Suppressor macrophage treated with lipopolysaccharide for 4 hours (primary cell): Measurements from ENCODE around the gene PRPF18.

ENCODE experiments used
- DNase-seq: peaks from one replicate; pipeline ENCODE4 v3.0.0-alpha.2; 2020

PRPF18 gene

GRCh38 chr10:13644866-13645265, 58.1 kb downstream of the PRPF18 start:
- no peak for DNase-seq

DNA sequence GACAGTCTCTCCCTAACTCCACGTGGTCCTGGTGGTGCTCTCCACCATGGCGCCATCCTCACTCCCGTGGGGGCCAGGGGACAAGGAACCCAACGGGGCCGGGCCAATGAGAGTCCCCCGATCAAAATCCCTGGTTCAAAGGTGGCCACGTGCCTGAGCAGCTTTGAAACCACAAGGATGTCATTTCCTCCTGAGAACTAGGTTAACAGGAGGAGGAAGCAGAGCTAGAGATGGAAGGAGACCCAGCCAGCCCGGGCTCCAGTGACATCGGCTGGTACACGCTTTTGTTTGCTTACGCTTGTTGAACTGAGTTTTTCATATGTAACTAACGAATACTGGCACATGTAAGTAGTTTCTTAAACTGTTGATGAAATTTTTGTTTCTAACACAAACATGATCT, 61.7 kb downstream of the PRPF18 start:
- DNase-seq = no peak

DNA sequence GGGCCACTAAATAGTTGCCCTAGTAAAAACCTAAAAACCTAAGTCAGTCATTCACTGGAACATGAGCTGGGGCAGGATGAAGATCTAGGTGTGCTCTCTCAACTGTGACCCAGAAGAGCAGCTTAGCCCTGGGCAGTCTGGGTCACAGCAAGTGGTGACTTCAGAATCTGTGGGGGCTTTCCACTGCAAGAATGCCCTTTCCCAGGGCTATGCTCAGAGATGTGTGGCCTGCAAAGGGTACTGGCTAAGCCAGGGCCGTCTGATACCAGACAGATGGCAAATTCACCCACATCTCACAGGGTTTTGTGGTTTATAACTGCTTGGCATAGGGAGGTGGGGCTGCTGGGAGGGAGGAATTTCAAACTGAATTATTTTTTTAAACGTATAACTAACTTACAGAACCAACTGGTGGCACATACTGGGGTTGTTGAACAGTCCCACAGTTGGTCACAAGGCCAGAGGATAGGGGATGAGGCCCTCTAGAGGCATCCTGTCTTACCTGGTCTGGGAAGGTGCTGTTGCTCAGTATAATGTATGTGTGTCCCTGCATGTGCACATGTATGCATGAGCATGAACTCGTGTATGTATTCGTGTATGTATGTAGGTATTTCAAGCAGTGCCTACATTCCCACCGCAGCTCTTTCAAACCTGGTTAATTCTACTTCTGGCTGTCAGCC, 63.2 kb downstream of the PRPF18 start:
- no peak for DNase-seq

GRCh38 chr10:13650961-13651360, 64.2 kb downstream of the PRPF18 start:
- DNase-seq = no peak

DNA sequence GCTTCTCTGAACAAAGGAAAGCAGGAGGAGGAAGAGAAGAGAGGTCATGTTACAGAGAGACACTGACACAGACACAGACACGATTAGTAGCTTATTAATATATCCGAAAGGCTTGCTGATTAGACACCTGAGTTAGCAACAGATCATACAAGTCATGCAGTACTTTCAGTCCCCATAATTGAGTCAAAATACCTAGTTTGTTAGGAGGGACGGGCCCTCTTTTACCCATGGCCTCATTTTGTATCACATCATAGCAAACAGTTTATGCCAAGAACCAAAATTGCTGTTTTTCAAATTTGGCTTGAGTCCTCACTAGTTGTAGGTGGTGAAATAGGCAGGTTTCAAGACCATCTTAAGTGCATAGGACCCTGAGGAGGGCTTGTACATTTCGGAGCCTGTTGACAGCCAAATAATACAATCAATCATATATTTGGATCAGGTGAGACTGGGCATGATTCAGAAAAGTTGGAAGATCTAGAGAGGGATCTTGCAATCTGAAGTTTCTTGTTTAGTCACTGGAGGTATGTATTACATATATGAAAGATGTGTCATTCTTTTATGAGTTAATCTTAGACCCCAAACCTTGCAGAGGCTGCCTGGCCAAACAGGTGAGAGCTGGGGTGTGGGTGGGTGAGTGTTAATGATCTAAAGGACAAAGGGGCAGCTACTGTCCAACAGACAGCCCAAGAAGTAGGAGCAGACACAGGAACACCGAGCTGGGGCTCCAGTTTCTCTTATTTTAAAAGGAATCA, 65.4 kb downstream of the PRPF18 start:
- no peak for DNase-seq

DNA sequence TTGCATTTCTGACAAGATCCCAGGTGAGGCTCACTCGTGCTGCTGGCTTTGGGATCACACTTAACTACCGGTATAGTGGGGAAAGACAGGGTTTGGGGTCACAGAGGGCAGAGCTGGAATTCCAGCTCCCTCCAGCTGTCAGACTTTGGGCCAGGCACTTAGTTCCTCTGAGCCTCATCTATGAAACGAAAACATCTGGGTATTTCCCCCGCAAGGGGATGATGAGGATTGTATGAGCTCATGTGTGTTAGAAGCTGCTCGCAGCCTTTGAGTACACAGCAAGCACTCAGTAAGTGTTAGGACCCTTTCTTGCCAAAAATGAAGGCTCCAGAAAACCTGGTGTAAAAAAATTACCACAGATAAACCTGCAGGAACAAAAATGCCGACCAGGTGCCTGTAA, 66.1 kb downstream of the PRPF18 start:
- no peak for DNase-seq

GRCh38 chr10:13654118-13654830, 67.5 kb downstream of the PRPF18 start:
- DNase-seq = no peak

GRCh38 chr10:13654846-13655245, 68.1 kb downstream of the PRPF18 start:
- DNase-seq = no peak

DNA sequence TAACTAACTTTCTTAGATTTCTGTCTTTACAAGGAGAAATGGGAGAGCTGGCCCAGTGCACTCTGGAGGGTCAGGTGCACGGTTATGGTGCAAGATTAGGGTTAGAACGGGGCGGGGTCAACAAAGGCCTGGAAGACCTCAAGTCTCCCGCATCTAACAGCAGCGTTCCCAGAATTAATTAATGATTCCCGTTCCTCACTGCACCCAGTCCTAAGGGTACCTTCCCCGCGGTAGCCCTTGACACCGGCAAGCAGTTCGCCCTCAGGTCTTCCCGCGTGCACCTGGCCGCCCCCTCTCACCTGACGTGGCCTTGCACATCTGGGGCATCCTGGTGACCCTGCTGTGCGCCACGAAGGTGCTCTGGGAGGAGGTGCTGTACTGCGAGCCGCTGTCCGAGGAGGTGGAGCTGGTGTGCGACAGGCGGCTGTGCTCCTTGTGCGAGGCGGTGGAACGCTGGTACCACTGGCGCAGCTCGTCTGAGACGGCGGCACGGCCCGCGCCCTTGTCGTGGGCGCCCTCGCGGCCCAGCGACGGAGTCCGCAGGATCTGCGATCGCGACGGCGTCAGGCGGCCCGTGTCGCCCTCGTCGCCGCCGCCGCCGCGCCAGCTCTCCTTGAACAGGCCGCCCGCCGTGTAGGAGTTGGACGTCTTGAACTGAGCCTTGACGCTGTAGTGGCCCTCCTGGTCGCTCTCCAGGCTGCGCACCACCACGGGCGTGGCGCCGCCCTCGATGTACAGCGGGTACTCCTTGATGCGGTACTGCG, 69.8 kb downstream of the PRPF18 start:
- no peak for DNase-seq

GRCh38 chr10:13657101-13657680, 70.4 kb downstream of the PRPF18 start:
- DNase-seq = no peak

DNA sequence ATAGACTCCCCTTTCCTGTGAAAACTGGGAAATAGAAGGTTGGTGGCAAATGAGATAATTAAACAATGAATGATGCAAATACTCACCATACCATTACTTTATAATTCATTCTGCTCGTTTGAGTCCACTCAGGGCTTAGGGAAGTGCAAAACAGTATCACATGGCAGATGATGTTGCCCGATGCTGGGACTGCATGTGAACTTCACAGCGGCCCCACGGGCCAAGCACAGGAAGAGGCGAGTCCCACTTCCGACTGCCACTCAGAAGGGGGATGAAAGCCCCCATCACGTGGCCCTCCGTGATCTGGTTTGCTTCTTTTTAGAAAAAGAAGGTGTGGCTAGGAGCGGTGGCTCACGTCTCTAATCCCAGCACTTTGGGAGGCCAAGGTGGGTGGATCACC, 71.5 kb downstream of the PRPF18 start:
- DNase-seq = peak; percentile 36

- peak; percentile 19 for DNase-seq
Measured at GRCh38 chr10:13658871-13659685, 72.3 kb downstream of the PRPF18 start.

GRCh38 chr10:13659887-13660550, 73.3 kb downstream of the PRPF18 start:
- peak; percentile 78 for DNase-seq

- DNase-seq = no peak
Measured at GRCh38 chr10:13660551-13660920, 73.8 kb downstream of the PRPF18 start.

DNA sequence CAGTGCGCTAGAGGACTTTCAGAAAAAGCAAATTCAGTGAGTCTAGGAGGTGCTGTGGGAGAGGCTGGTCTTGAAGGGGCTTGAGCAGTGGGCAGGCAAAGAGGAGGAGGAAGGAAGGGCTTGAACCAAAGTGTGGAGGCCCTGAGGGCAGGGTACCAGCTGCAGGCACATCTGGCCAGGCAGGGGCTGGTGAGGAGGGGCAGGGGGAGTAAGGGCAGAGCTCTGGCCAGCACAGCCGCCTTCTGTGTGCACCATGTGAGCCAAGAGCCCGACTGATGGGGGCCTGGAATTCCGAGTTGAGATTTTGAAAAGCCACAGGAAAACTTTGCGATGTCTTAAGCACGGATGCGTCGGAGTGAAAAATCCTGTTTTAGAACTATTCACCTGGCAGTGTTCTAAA, 74.5 kb downstream of the PRPF18 start:
- no peak for DNase-seq

DNA sequence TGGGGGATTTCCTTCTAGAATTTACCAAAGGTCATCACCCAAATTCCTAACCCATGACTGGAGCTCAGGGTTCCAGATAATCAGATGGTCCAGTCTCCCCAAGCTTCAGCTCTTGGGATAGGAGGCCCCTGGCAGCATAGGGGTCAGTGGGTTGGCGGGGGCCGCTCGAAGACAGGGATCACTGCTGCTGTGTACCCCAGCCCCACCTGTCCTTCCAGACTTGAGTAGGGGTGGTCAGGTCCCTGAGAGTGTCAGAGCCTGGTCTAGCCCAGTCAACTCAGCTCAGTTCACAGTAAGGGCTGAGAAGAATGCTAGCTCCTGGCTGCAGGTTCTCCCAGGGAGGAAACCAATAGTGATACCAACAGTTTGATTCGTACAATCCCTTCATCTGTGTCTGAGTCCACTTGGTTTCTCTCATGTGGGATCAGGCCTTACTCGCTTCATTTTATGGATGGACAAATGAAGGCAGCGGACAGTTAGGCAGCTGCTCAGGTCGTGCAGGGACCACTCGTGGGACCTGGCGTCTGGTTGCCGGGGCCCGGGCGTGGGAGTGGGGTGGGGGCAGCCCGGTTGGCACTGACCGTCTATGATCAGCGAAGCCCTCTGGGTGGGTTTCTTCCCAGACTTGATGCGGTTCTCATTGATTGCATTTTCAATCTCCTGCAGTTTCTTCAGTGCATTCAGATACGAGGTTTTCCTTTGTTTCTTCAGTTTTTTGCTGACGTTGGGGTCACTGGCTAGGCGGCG, 78.9 kb downstream of the PRPF18 start:
- no peak for DNase-seq

DNA sequence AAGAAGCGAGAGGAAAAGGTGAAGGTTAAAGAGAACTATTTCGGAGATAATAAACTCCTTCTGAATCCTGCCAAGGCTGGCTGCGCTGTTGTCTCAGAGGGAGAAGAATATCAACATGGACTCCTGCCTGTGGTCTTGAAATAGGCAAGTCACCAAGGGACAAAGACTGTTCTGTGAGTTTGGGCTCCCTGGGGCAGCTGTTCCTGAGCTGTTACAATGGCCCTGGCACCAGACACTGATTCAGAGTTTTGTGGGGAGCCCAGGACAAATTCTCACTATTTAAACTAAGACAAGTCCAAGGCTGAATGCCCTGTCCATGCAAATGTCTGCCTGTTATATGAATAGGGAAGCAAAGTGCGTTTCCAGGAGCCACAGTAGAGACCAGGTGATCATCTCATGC, 81.4 kb downstream of the PRPF18 start:
- DNase-seq = no peak

DNA sequence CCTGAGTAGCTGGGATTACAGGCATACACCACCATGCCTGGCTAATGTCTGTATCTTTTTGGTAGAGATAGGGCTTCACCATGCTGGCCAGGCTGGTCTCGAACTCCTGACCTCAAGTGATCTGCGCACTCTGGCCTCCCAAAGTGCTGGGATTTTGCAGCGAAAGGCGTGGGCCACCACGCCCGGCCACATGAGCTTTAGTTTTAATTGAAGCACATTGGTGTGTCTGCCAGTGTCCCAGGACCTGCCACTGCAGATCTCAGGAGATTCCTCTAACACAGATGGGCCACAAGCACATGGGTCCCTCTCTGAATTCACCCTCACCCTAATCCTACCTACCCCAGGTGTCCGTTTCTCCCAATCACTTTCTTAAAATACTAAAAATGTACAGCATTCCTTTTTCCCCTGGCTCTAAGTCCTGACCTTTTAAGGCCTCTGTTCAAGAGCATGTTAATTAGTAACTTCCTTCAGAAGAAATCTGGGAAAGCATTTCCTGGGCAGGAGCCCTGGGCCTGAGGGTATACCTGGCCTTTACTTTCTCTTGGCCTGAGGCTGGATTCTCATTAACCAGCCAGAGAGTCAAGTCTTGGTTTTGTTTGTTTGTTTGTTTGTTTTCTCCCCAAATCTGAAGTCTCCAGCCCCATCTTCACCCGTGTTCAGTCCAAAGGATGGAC, 82.6 kb downstream of the PRPF18 start:
- no peak for DNase-seq

- DNase-seq = no peak
Measured at GRCh38 chr10:13669901-13670300, 83.1 kb downstream of the PRPF18 start.

DNA sequence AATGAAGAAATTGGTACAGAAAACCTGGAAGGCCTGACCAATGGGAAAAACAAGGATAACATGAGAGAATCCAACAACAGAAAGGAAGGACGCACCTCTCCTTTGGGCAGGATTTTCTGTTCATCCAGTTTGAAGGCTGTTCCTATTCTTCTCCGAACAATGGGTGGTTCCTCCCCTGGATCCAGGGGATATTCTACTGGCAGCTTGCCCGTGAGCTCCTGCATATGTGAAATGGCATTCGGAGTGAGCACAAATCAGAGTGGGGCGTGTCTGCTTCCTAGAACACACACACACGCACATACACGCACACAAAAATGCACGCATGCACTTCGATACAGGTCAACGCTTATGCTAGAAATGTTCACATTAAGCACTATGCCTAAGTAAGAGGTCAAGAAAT, 83.5 kb downstream of the PRPF18 start:
- DNase-seq = no peak
